WTC11 (cell line): ENCODE measurements around the gene PEAR1. TPM values are rescaled to one million over a fixed set of nuclear protein-coding genes. Genes with fewer than 3 reads are reported as not detected.

Experiments used
- ATAC-seq: fragments of 200-7000 bp; cut with Tn5 transposase; 2 replicates; pipeline ENCODE4 v1.10.0; 2021; ENCODE audit warnings: mild to moderate bottlenecking, moderate library complexity
- CTCF ChIA-PET: fragments of 300-600 bp; sonication (Branson Sonifier 250); formaldehyde crosslinking; loops from one replicate; lab custom pipeline; 2021; ENCODE audit warnings: antibody characterized with exemption; lab: Charles Lee
- POLR2A ChIA-PET: fragments of 350-600 bp; sonication (Branson Sonifier 250); formaldehyde crosslinking; loops from one replicate; lab custom pipeline; 2021; ENCODE audit warnings: antibody characterized with exemption; lab: Charles Lee
- DNase-seq: peaks from one replicate; pipeline ENCODE4 v3.0.0; 2021; ENCODE audit warnings: low spot score
- H3K27ac Mint-ChIP-seq: 2 replicates; pipeline ENCODE4 v1.8.0; 2021; ENCODE audit warnings: mixed read lengths
- H3K27me3 Mint-ChIP-seq: 2 replicates; pipeline ENCODE4 v1.8.0; 2021; ENCODE audit warnings: low read depth, mild to moderate bottlenecking, moderate library complexity, mixed read lengths
- H3K36me3 Mint-ChIP-seq: 2 replicates; pipeline ENCODE4 v1.8.0; 2021; ENCODE audit warnings: mixed read lengths
- H3K4me1 Mint-ChIP-seq: 2 replicates; pipeline ENCODE4 v1.8.0; 2022; ENCODE audit warnings: mixed read lengths
- H3K4me3 Mint-ChIP-seq: 2 replicates; pipeline ENCODE4 v1.8.0; 2021; ENCODE audit warnings: mild to moderate bottlenecking, moderate library complexity, mixed read lengths
- H3K9me3 Mint-ChIP-seq: 2 replicates; pipeline ENCODE4 v1.8.0; 2021; ENCODE audit warnings: mixed read lengths
- AR ChIP-seq: fragments of 250-450 bp; sonication (Bioruptor Pico); IDR thresholded peaks from 2 replicates; pipeline ENCODE4 v1.9.0; 2021; ENCODE audit warnings: mild to moderate bottlenecking
- E2F4 ChIP-seq: sonication (generic); formaldehyde crosslinking; IDR thresholded peaks from 2 replicates; pipeline ENCODE4 v1.8.1; 2022; ENCODE audit warnings: low read depth, mild to moderate bottlenecking, moderate library complexity, missing genetic modification reagents, borderline replicate concordance
- ETV6 ChIP-seq: sonication (generic); formaldehyde crosslinking; IDR thresholded peaks from 2 replicates; pipeline ENCODE4 v1.8.1; 2022; ENCODE audit warnings: mild to moderate bottlenecking, missing genetic modification reagents
- HMGXB4 ChIP-seq: sonication (generic); formaldehyde crosslinking; IDR thresholded peaks from 2 replicates; pipeline ENCODE4 v1.8.1; 2023; ENCODE audit warnings: mild to moderate bottlenecking, moderate library complexity, missing genetic modification reagents
- MLX ChIP-seq: sonication (generic); formaldehyde crosslinking; IDR thresholded peaks from 2 replicates; pipeline ENCODE4 v1.8.1; 2023; ENCODE audit warnings: mild to moderate bottlenecking, missing genetic modification reagents, moderate library complexity
- MXD4 ChIP-seq: fragments of 250-450 bp; sonication (Bioruptor Pico); IDR thresholded peaks from 2 replicates; pipeline ENCODE4 v1.8.0; 2021; ENCODE audit warnings: mild to moderate bottlenecking, moderate library complexity, borderline replicate concordance
- NFE2L1 ChIP-seq: sonication (generic); formaldehyde crosslinking; IDR thresholded peaks from 2 replicates; pipeline ENCODE4 v1.8.1; 2023; ENCODE audit warnings: missing genetic modification reagents
- NFYB ChIP-seq: sonication (generic); formaldehyde crosslinking; conservative IDR thresholded peaks from 2 replicates; pipeline ENCODE4 v1.8.0; 2022; ENCODE audit warnings: low read depth, missing genetic modification reagents
- PREB ChIP-seq: sonication (generic); formaldehyde crosslinking; IDR thresholded peaks from 2 replicates; pipeline ENCODE4 v1.8.1; 2022; ENCODE audit warnings: mild to moderate bottlenecking, missing genetic modification reagents, moderate library complexity, borderline replicate concordance
- RORB ChIP-seq: fragments of 250-450 bp; sonication (Bioruptor Pico); IDR thresholded peaks from 2 replicates; pipeline ENCODE4 v1.9.0; 2021; ENCODE audit warnings: mild to moderate bottlenecking
- SP1 ChIP-seq: sonication (generic); formaldehyde crosslinking; conservative IDR thresholded peaks from 2 replicates; pipeline ENCODE4 v1.8.1; 2022; ENCODE audit warnings: missing genetic modification reagents
- TP53 ChIP-seq: sonication (generic); formaldehyde crosslinking; IDR thresholded peaks from 2 replicates; pipeline ENCODE4 v1.8.1; 2023; ENCODE audit warnings: mild to moderate bottlenecking, missing genetic modification reagents
- USF2 ChIP-seq: sonication (generic); formaldehyde crosslinking; IDR thresholded peaks from 2 replicates; pipeline ENCODE4 v1.8.1; 2023; ENCODE audit warnings: mild to moderate bottlenecking, missing genetic modification reagents, moderate library complexity
- ZNF138 ChIP-seq: sonication (generic); formaldehyde crosslinking; conservative IDR thresholded peaks from 2 replicates; pipeline ENCODE4 v1.8.1; 2022; ENCODE audit warnings: mild to moderate bottlenecking, moderate library complexity, missing genetic modification reagents
- ZNF219 ChIP-seq: sonication (generic); formaldehyde crosslinking; IDR thresholded peaks from 2 replicates; pipeline ENCODE4 v1.8.0; 2023; ENCODE audit warnings: missing genetic modification reagents, mild to moderate bottlenecking, borderline replicate concordance
- ZNF281 ChIP-seq: sonication (generic); formaldehyde crosslinking; IDR thresholded peaks from 2 replicates; pipeline ENCODE4 v1.8.0; 2023; ENCODE audit warnings: mild to moderate bottlenecking, missing genetic modification reagents
- ZNF425 ChIP-seq: fragments of 250-450 bp; sonication (Bioruptor Pico); conservative IDR thresholded peaks from 2 replicates; pipeline ENCODE4 v1.9.0; 2021; ENCODE audit warnings: mild to moderate bottlenecking
- ZSCAN18 ChIP-seq: fragments of 250-450 bp; sonication (Bioruptor Pico); IDR thresholded peaks from 2 replicates; pipeline ENCODE4 v2.1.2; 2022; ENCODE audit warnings: mild to moderate bottlenecking, moderate library complexity
- total RNA-seq: library from RNA; stranded (reverse); gene quantifications from 3 replicates; pipeline ENCODE4 v1.2.3, GENCODE V29; 2021

The PEAR1 gene
- total RNA-seq, 1 experiment from 2014 or later: 1.6 TPM

- CTCF ChIA-PET: interaction anchor here (0.6 to 9.9 kb wide), 28 partner anchors 10 to 850 kb away, joined by 3 to 211 read pairs (median 19); partner anchors contain the start of genes CRABP2, ISG20L2, LRRC71 and METTL25B
- no peak for ATAC-seq
- H3K27ac Mint-ChIP-seq: no peak overlapping the region
Measured at GRCh38 chr1:156858555-156858956, 35.0 kb upstream of the PEAR1 start.

More at GRCh38 chr1:156858555-156858956, 35.0 kb upstream of the PEAR1 start:
- Mint-ChIP-seq H3K36me3 (no peaks in the 10 kb centered on the region), H3K9me3 (no peaks in the 10 kb centered on the region), H3K27me3 (peaks cover 90% of the 10 kb centered on the region), H3K4me1 (peaks cover 10% of the 10 kb centered on the region), H3K4me3 (peak overlapping the region; percentile 61)
- POLR2A ChIA-PET: interaction anchor here (1.0 to 1.4 kb wide), 2 partner anchors 9 to 132 kb away, joined by 3 to 4 read pairs; no protein-coding TSS in a partner anchor
- DNase-seq: no peak
- no peak for TF ChIP-seq RORB (CRISPR knock-in tag)
- TF ChIP-seq PREB: no peak
- no peak for TF ChIP-seq HMGXB4 (CRISPR knock-in tag)
- no peak for TF ChIP-seq AR (CRISPR knock-in tag)
- TF ChIP-seq USF2 (CRISPR knock-in tag): no peak
- TF ChIP-seq TP53 (CRISPR knock-in tag): no peak
- TF ChIP-seq MXD4 (CRISPR knock-in tag): no peak
- TF ChIP-seq MLX (CRISPR knock-in tag): no peak
- TF ChIP-seq ETV6 (CRISPR knock-in tag): no peak
- TF ChIP-seq NFE2L1 (CRISPR knock-in tag): no peak
- no peak for TF ChIP-seq SP1 (CRISPR knock-in tag)
- TF ChIP-seq ZNF138 (CRISPR knock-in tag): no peak
- TF ChIP-seq ZNF425 (CRISPR knock-in tag): no peak
- no peak for TF ChIP-seq ZSCAN18 (CRISPR knock-in tag)
- no peak for TF ChIP-seq E2F4 (CRISPR knock-in tag)
- no peak for TF ChIP-seq NFYB
- no peak for TF ChIP-seq ZNF219 (CRISPR knock-in tag)
- no peak for TF ChIP-seq ZNF281 (CRISPR knock-in tag)
